SK-N-SH (cell line): ENCODE measurements around the gene GPR149. TPM values are rescaled to one million over a fixed set of nuclear protein-coding genes. Genes with fewer than 3 reads are reported as not detected.

Experiments used
- polyA plus RNA-seq, 3 experiments: library from polyadenylated mRNA; depleted of rRNA; stranded (reverse); fragments of >200 nt; gene quantifications; 2 replicates each; pipeline ENCODE4 v1.2.3, GENCODE V29; 2012
- small RNA-seq, 7 experiments: library from RNA; depleted of rRNA; stranded (forward); fragments of <200 nt; gene quantifications; one replicate each; pipeline ENCODE3, GENCODE V24; 2012

The GPR149 gene
- polyA plus RNA-seq, 1 of the 3 experiments (the other 2 are of a cell fraction) = not detected

Small RNAs within 50 kb of the gene (small RNA-seq; reads per million reads assigned to genes)
- 0 reads per million in 7 experiments for gene RF01210

Other genes starting within 250 kb of the GPR149 start
- gene DHX36, start 105.7 kb downstream of the GPR149 start, polyA plus RNA-seq (2012; rRNA removed) = 22.8 and 33.0 TPM in 2 replicates